K562 (cell line): Measurements from ENCODE around the gene SIX6. TPM values are rescaled to one million over a fixed set of nuclear protein-coding genes. Genes with fewer than 3 reads are reported as not detected.

ENCODE experiments used
- ATAC-seq: fragments of 200-7000 bp; cut with Tn5 transposase; 3 replicates; pipeline ENCODE4 v1.9.1; 2020; ENCODE audit warnings: moderate library complexity
- BruUV-seq: library from RNA; stranded (reverse); fragments of 400-500 nt; replicated peaks from 2 replicates; lab custom pipeline; 2021; lab: Mats Ljungman, UMichigan
- CTCF ChIA-PET: fragments of 300-600 bp; formaldehyde crosslinking; extraction: SDS; loops from one replicate; lab custom pipeline; 2021; ENCODE audit warnings: low intra/inter-chr PET ratio; lab: Yijun Ruan, JAX
- POLR2A ChIA-PET: fragments of 300-600, 350-650 bp; sonication (Branson Sonifier 250); formaldehyde crosslinking; extraction: SDS; loops from one replicate; lab custom pipeline; 2021; ENCODE audit warnings: antibody characterized with exemption, inconsistent platforms; lab: Yijun Ruan, JAX
- DNase-seq, 4 experiments: peaks; one replicate each; pipeline versions ENCODE4 v3.0.0 to v3.0.0-alpha.2; 2011 to 2018; ENCODE audit warnings: low spot score in 3 of 4, mixed read lengths in 3 of 4; ENCODE audit errors: extremely low read depth in 1 of 4
- FAIRE-seq: peaks from 2 replicates; lab custom pipeline; 2011; peaks lifted over from hg19 to GRCh38; lab: Jason Lieb, UNC
- H2AFZ ChIP-seq: 2 replicates; pipeline ENCODE4 v1.6.0; 2011; ENCODE audit warnings: low read depth, low read length, control low read depth, inconsistent platforms
- H3K27ac ChIP-seq: fragments of 200-600 bp; 3 replicates; pipeline ENCODE4 v1.8.0; 2011; ENCODE audit warnings: low read depth, mild to moderate bottlenecking, control low read depth, inconsistent platforms, low read length, moderate library complexity, mixed read lengths; ENCODE audit errors: extremely low read depth
- H3K27me3 ChIP-seq, 2 experiments: fragments of 300-600 bp in 1 of 2; 2 replicates in 1 of 2; 3 replicates in 1 of 2; pipeline versions ENCODE4 v1.6.0 to v1.8.0; 2011; ENCODE audit warnings: inconsistent platforms in 2 of 2, low read length in 2 of 2, mild to moderate bottlenecking in 1 of 2, mixed read lengths in 1 of 2, moderate library complexity in 1 of 2; ENCODE audit not compliant: control insufficient read depth in 2 of 2, insufficient read depth in 2 of 2
- H3K36me3 ChIP-seq: fragments of 300-600 bp; 3 replicates; pipeline ENCODE4 v1.8.0; 2011; ENCODE audit warnings: mild to moderate bottlenecking, low read length, inconsistent platforms; ENCODE audit not compliant: control insufficient read depth, insufficient read depth
- H3K4me1 ChIP-seq, 2 experiments: fragments of 200-600 bp in 1 of 2; replicated peaks in 1 of 2; 2 replicates in 1 of 2; 3 replicates in 1 of 2; pipeline versions ENCODE4 v1.5.1 to v1.8.0; 2011; ENCODE audit warnings: inconsistent platforms in 2 of 2, low read length in 2 of 2, mild to moderate bottlenecking in 1 of 2, mixed read lengths in 1 of 2, moderate library complexity in 1 of 2; ENCODE audit not compliant: control insufficient read depth in 2 of 2, insufficient read depth in 2 of 2
- H3K4me2 ChIP-seq: 2 replicates; pipeline ENCODE4 v1.6.1; 2011; ENCODE audit warnings: low read length, control low read depth, inconsistent platforms, mixed read lengths; ENCODE audit not compliant: insufficient read depth
- H3K4me3 ChIP-seq: fragments of 200-600 bp; sonication (generic), shearing (Covaris generic); 2 replicates; pipeline ENCODE4 v1.5.1; 2016; ENCODE audit warnings: control low read depth, inconsistent platforms
- H3K79me2 ChIP-seq: fragments of 200-600 bp; 3 replicates; pipeline ENCODE4 v1.8.0; 2011; ENCODE audit warnings: low read length, inconsistent platforms; ENCODE audit not compliant: control insufficient read depth, insufficient read depth
- H3K9ac ChIP-seq, 2 experiments: 2 replicates each; pipeline versions ENCODE4 v1.6.0 to v1.6.1; 2011; ENCODE audit warnings: low read depth in 2 of 2, low read length in 2 of 2, control low read depth in 1 of 2, inconsistent platforms in 1 of 2, mild to moderate bottlenecking in 1 of 2, mixed read lengths in 1 of 2; ENCODE audit not compliant: insufficient read depth in 1 of 2
- H3K9me1 ChIP-seq: one replicate; pipeline ENCODE4 v1.6.0; 2011; ENCODE audit warnings: inconsistent platforms, mild to moderate bottlenecking, low read length, moderate library complexity; ENCODE audit not compliant: control insufficient read depth, insufficient read depth
- H3K9me3 ChIP-seq: replicated peaks from 2 replicates; pipeline ENCODE4 v1.5.1; 2011; ENCODE audit warnings: low read depth, low read length, inconsistent platforms; ENCODE audit not compliant: control insufficient read depth, insufficient read depth
- H4K20me1 ChIP-seq: replicated peaks from 2 replicates; pipeline ENCODE4 v1.6.1; 2011; ENCODE audit warnings: low read length, inconsistent platforms, mixed read lengths; ENCODE audit not compliant: control insufficient read depth, insufficient read depth
- ATF7 ChIP-seq: fragments of 450-650 bp; IDR thresholded peaks from 2 replicates; pipeline ENCODE4 v1.7.1; 2014; ENCODE audit warnings: mild to moderate bottlenecking, moderate library complexity
- CAMTA2 ChIP-seq: fragments of 250-450 bp; sonication (Bioruptor Pico); conservative IDR thresholded peaks from 2 replicates; pipeline ENCODE4 v1.5.1; 2022
- ETS2 ChIP-seq: IDR thresholded peaks from 2 replicates; pipeline ENCODE4 v1.6.1; 2016; ENCODE audit warnings: borderline replicate concordance, missing genetic modification characterization, mild to moderate bottlenecking, moderate library complexity, missing compliant biosample characterization; ENCODE audit not compliant: poor library complexity, severe bottlenecking
- HLTF ChIP-seq: fragments of 450-650 bp; IDR thresholded peaks from 2 replicates; pipeline ENCODE4 v1.6.1; 2016
- HMG20A ChIP-seq: fragments of 450-650 bp; formaldehyde crosslinking; conservative IDR thresholded peaks from 2 replicates; pipeline ENCODE4 v1.4.0; 2020; ENCODE audit warnings: mild to moderate bottlenecking, mixed read lengths
- NR3C1 ChIP-seq: sonication (generic); formaldehyde crosslinking; IDR thresholded peaks from 2 replicates; pipeline ENCODE4 v1.8.1; 2022; ENCODE audit warnings: missing genetic modification reagents
- ZFP1 ChIP-seq: fragments of 450-650 bp; formaldehyde crosslinking; IDR thresholded peaks from 2 replicates; pipeline ENCODE4 v1.4.0; 2020; ENCODE audit warnings: mild to moderate bottlenecking, mixed read lengths
- ZNF263 ChIP-seq: sonication (generic); formaldehyde crosslinking; IDR thresholded peaks from 2 replicates; pipeline ENCODE4 v1.8.0; 2022; ENCODE audit warnings: mild to moderate bottlenecking, missing genetic modification reagents, borderline replicate concordance
- ZNF699 ChIP-seq: fragments of 250-450 bp; sonication (Bioruptor Pico); IDR thresholded peaks from 2 replicates; pipeline ENCODE4 v1.8.0; 2021; ENCODE audit warnings: mild to moderate bottlenecking, moderate library complexity; ENCODE audit not compliant: insufficient replicate concordance
- WGBS: fragments of 100-300 bp; shearing (Covaris generic); methylation state at CpG from one replicate; pipeline ENCODE4 v1.1.6; 2016; ENCODE audit warnings: low coverage, mixed read lengths; ENCODE audit not compliant: insufficient coverage; ENCODE audit errors: missing lambda C conversion rate; 5-methylcytosine and 5-hydroxymethylcytosine counted together
- in situ Hi-C: fragments of 300-500 bp; cut with MboI; formaldehyde crosslinking; loops from 4 replicates; pipeline ENCODE4 v1.15.0; 2018; ENCODE audit warnings: inconsistent platforms, mixed read lengths
- intact Hi-C: fragments of 100-400 bp; cut with micrococcal nuclease; formaldehyde crosslinking; loops from 2 replicates; pipeline ENCODE4 v1.14.2; 2022
- polyA plus RNA-seq, 8 experiments: library from polyadenylated mRNA; depleted of rRNA in 4 of 8; stranded (reverse) in 5 of 8; unstranded in 3 of 8; fragments of >200 nt; fragmentation: Nextera tagmentation in 2 of 8; fragmentation: Illumina TruSeq in 1 of 8; extraction: Ambion mirVana in 2 of 8; extraction: Trizol in 1 of 8; gene quantifications; 2 replicates each; pipeline versions ENCODE4 v1.2.1 to v1.2.3, GENCODE V29; 2011 to 2014; ENCODE audit warnings: inconsistent platforms in 1 of 8, missing spikeins in 1 of 8
- total RNA-seq, 7 experiments: library from RNA; depleted of rRNA in 6 of 7; stranded (reverse); fragments of >200 nt in 6 of 7; fragmentation: Illumina TruSeq in 2 of 7; extraction: Trizol in 2 of 7; gene quantifications; 2 replicates each; pipeline versions ENCODE4 v1.2.1 to v1.2.3, GENCODE V29; 2011 to 2021; ENCODE audit warnings: low replicate concordance in 1 of 7
- TF ChIP-seq, protein P1 (sequence below): fragments of 250-450 bp; sonication (Bioruptor Pico); IDR thresholded peaks from 2 replicates; pipeline ENCODE4 v1.9.0; 2021; ENCODE audit warnings: mild to moderate bottlenecking, inconsistent platforms

Gene SIX6
- total and polyA plus RNA-seq, 9 of the 15 experiments (the other 6 are each of a cell fraction or from before 2014, with no cell fraction given): not detected

- no peak overlapping the region for H3K27ac ChIP-seq
- DNase-seq (no peak), FAIRE-seq (no peak), ATAC-seq (no peak)
- H3K9me1 ChIP-seq: no peaks in the 10 kb centered on the region
- H3K27me3 ChIP-seq: peaks cover 9 to 30% of the 10 kb centered on the region in 2 experiments; a peak in 3 of 5 replicates
- no peak overlapping the region for H2AFZ ChIP-seq
- ChIA-PET CTCF (no interaction called here), POLR2A (interaction anchor here (1.1 kb wide), 1 partner anchor 20 kb away, joined by 4 read pairs; no protein-coding TSS in a partner anchor)
- 0 out of 2 replicates have a peak overlapping the region, but pooled peaks have one; percentile 25 for H3K4me2 ChIP-seq
- intact Hi-C loops: no loop called here
- peak overlapping the region; percentile 30; the same call in 1 of the 2 replicates for H3K4me3 ChIP-seq
- in situ Hi-C loops: no loop called here
- no peaks in the 10 kb centered on the region for H3K9me3 ChIP-seq
- peaks cover 0 to 13% of the 10 kb centered on the region in 2 experiments; a peak in 1 of 5 replicates for H3K4me1 ChIP-seq
- 3% methylated on average over 7 of the region's 10 CpGs for WGBS
- no peaks in the 10 kb centered on the region for H3K79me2 ChIP-seq
- H4K20me1 ChIP-seq: no peaks in the 10 kb centered on the region
- H3K9ac ChIP-seq: no peak overlapping the region
- no TSS peak for BruUV-seq
- no peaks in the 10 kb centered on the region for H3K36me3 ChIP-seq
- TF ChIP-seq HLTF (no peak), ZNF263 (CRISPR knock-in tag) (no peak), HMG20A (no peak), NR3C1 (no peak), CAMTA2 (no peak), ETS2 (no peak), ZNF699 (CRISPR knock-in tag) (no peak), ZFP1 (CRISPR knock-in tag) (no peak), ATF7 (no peak)
- TF ChIP-seq, protein P1, sequence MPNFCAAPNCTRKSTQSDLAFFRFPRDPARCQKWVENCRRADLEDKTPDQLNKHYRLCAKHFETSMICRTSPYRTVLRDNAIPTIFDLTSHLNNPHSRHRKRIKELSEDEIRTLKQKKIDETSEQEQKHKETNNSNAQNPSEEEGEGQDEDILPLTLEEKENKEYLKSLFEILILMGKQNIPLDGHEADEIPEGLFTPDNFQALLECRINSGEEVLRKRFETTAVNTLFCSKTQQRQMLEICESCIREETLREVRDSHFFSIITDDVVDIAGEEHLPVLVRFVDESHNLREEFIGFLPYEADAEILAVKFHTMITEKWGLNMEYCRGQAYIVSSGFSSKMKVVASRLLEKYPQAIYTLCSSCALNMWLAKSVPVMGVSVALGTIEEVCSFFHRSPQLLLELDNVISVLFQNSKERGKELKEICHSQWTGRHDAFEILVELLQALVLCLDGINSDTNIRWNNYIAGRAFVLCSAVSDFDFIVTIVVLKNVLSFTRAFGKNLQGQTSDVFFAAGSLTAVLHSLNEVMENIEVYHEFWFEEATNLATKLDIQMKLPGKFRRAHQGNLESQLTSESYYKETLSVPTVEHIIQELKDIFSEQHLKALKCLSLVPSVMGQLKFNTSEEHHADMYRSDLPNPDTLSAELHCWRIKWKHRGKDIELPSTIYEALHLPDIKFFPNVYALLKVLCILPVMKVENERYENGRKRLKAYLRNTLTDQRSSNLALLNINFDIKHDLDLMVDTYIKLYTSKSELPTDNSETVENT (CRISPR knock-in tag): no peak
Observed at GRCh38 chr14:60514378-60514740, 5.4 kb downstream of the SIX6 start.
